ENCODE results near the gene RRP36. TPM values are rescaled to one million over a fixed set of nuclear protein-coding genes. Genes with fewer than 3 reads are reported as not detected.
"Not testable (repeated sequence)": the region's sequence is repeated elsewhere in the genome, so short reads cannot be mapped to it uniquely, and the experiment has no call there.

Gene RRP36
- total and polyA plus RNA-seq, 7 donors, result 31.0 to 70.5 (median 42.7) TPM

GRCh38 chr6:42989923-42990322, 31.5 kb upstream of the RRP36 start:
- peaks cover 4 to 35% of the 10 kb centered on the region in 2 donors for H3K36me3 ChIP-seq (ENCODE audit: insufficient read depth in 1 of 2, low read depth in 1 of 2)
- H3K27ac ChIP-seq, result no peak overlapping the region
- no peak for TF ChIP-seq CTCF (IDR thresholded peaks at IDR 0.05)
- intact Hi-C loops (cut with DNase I), result loop anchor here in 1 of 2 donors (2.0 kb wide), 1 partner anchor 19 kb away; no protein-coding TSS in a partner anchor
- no peaks in the 10 kb centered on the region for H3K27me3 ChIP-seq (ENCODE audit: insufficient read depth in 3 of 3, low read length in 2 of 3)
- no peak overlapping the region for H3K4me3 ChIP-seq
- H3K9me3 ChIP-seq, result no peaks in the 10 kb centered on the region
- ATAC-seq (no peak), DNase-seq (no peak)
- WGBS, 3 donors, result 72 to 82% (median 75%) methylated on average over 5 of the region's 5 CpGs
- peaks cover 30% of the 10 kb centered on the region for H3K4me1 ChIP-seq

- Histone ChIP-seq H3K27ac (no peak overlapping the region), H3K36me3 (ENCODE audit: insufficient read depth in 1 of 2, low read depth in 1 of 2) (peaks cover 4 to 35% of the 10 kb centered on the region in 2 donors), H3K4me1 (peaks cover 3% of the 10 kb centered on the region), H3K9me3 (no peaks in the 10 kb centered on the region), H3K4me3 (no peak overlapping the region), H3K27me3 (ENCODE audit: insufficient read depth in 3 of 3, low read length in 2 of 3) (no peaks in the 10 kb centered on the region)
- 88 to 94% (median 91%) methylated on average over 2 of the region's 2 CpGs for WGBS, 3 donors
- DNase-seq (no peak), ATAC-seq (no peak)
- intact Hi-C loops (cut with DNase I), result no loop called here
- no peak for TF ChIP-seq CTCF (IDR thresholded peaks at IDR 0.05)
Measured at GRCh38 chr6:42993445-42993844, 28.0 kb upstream of the RRP36 start.

GRCh38 chr6:42996513-42996912, 24.9 kb upstream of the RRP36 start:
- intact Hi-C loops (cut with DNase I), result no loop called here
- H3K27ac ChIP-seq, result no peak overlapping the region
- H3K4me3 ChIP-seq, result no peak overlapping the region
- no peaks in the 10 kb centered on the region for H3K9me3 ChIP-seq
- no peaks in the 10 kb centered on the region for H3K4me1 ChIP-seq
- no peak for TF ChIP-seq CTCF (IDR thresholded peaks at IDR 0.05)
- no peaks in the 10 kb centered on the region for H3K27me3 ChIP-seq (ENCODE audit: insufficient read depth in 3 of 3, low read length in 2 of 3)
- DNase-seq, result no peak
- H3K36me3 ChIP-seq (ENCODE audit: insufficient read depth in 1 of 2, low read depth in 1 of 2), result peaks cover 1 to 7% of the 10 kb centered on the region in 2 donors
- no peak for ATAC-seq

- ATAC-seq; H3K4me3 ChIP-seq; H3K9me3 ChIP-seq; intact Hi-C loops (cut with DNase I); DNase-seq; H3K4me1 ChIP-seq; H3K36me3 ChIP-seq (ENCODE audit: insufficient read depth in 1 of 2, low read depth in 1 of 2); H3K27me3 ChIP-seq (ENCODE audit: insufficient read depth in 3 of 3, low read length in 2 of 3); H3K27ac ChIP-seq: not testable (repeated sequence)
- WGBS, 3 donors, result 89 to 94% (median 93%) methylated on average over 9 of the region's 9 CpGs
Measured at GRCh38 chr6:42998205-42998604, 23.2 kb upstream of the RRP36 start.

GRCh38 chr6:43001843-43002242, 19.6 kb upstream of the RRP36 start:
- H3K36me3 ChIP-seq (ENCODE audit: insufficient read depth in 1 of 2, low read depth in 1 of 2), result peaks cover 0 to 13% of the 10 kb centered on the region in 2 donors
- H3K4me1 ChIP-seq, result no peaks in the 10 kb centered on the region
- TF ChIP-seq CTCF (IDR thresholded peaks at IDR 0.05), result no peak
- H3K9me3 ChIP-seq, result no peaks in the 10 kb centered on the region
- no peak for DNase-seq
- H3K27ac ChIP-seq, result no peak overlapping the region
- no peak for ATAC-seq
- WGBS, 3 donors, result 93 to 95% (median 94%) methylated on average over 8 of the region's 8 CpGs
- intact Hi-C loops (cut with DNase I), result no loop called here
- H3K27me3 ChIP-seq (ENCODE audit: insufficient read depth in 3 of 3, low read length in 2 of 3), result no peaks in the 10 kb centered on the region
- H3K4me3 ChIP-seq, result no peak overlapping the region
